K562 (cell line): ENCODE results near the gene EIF4E. TPM values are rescaled to one million over a fixed set of nuclear protein-coding genes. Genes with fewer than 3 reads are reported as not detected.

Experiments
- BRCA1 ChIP-seq, 2 experiments: fragments of 450-650 bp in 1 of 2; sonication (generic) in 1 of 2; formaldehyde crosslinking in 1 of 2; IDR thresholded peaks; 2 replicates each; pipeline versions ENCODE4 v1.5.0 to v1.6.1; 2017 to 2020; ENCODE audit warnings: mild to moderate bottlenecking in 1 of 2, missing genetic modification reagents in 1 of 2
- CBFA2T3 ChIP-seq: fragments of 450-650 bp; IDR thresholded peaks from 2 replicates; pipeline ENCODE4 v1.6.1; 2017
- CC2D1A ChIP-seq: fragments of 450-650 bp; IDR thresholded peaks from 2 replicates; pipeline ENCODE4 v1.6.1; 2017; ENCODE audit warnings: mild to moderate bottlenecking
- CCNT2 ChIP-seq: IDR thresholded peaks from 2 replicates; pipeline ENCODE4 v1.6.1; 2011; ENCODE audit warnings: borderline replicate concordance, low read depth, mild to moderate bottlenecking, moderate library complexity, mixed read lengths, low read length; ENCODE audit not compliant: insufficient read length; ENCODE audit errors: extremely low read depth
- DNMT1 ChIP-seq: fragments of 450-650 bp; IDR thresholded peaks from 2 replicates; pipeline ENCODE4 v1.6.1; 2016; ENCODE audit warnings: antibody characterized with exemption, mild to moderate bottlenecking
- KLF10 ChIP-seq: fragments of 250-450 bp; sonication (Bioruptor Pico); IDR thresholded peaks from 2 replicates; pipeline ENCODE4 v1.6.1; 2021; ENCODE audit warnings: matching md5 sums
- LEF1 ChIP-seq: fragments of 450-650 bp; IDR thresholded peaks from 2 replicates; pipeline ENCODE4 v1.6.1; 2016; ENCODE audit warnings: mild to moderate bottlenecking
- MAZ ChIP-seq, 2 experiments: fragments of 450-650 bp in 1 of 2; sonication (generic) in 1 of 2; formaldehyde crosslinking; IDR thresholded peaks in 1 of 2; conservative IDR thresholded peaks in 1 of 2; 2 replicates each; pipeline versions ENCODE4 v1.4.0 to v1.5.0; 2020; ENCODE audit warnings: mild to moderate bottlenecking in 1 of 2, missing genetic modification reagents in 1 of 2
- MIER1 ChIP-seq: fragments of 450-650 bp; IDR thresholded peaks from 2 replicates; pipeline ENCODE4 v1.6.1; 2016; ENCODE audit warnings: antibody characterized with exemption, mild to moderate bottlenecking, low read depth
- MTA3 ChIP-seq: fragments of 450-650 bp; formaldehyde crosslinking; IDR thresholded peaks from 2 replicates; pipeline ENCODE4 v1.6.1; 2017; ENCODE audit warnings: mild to moderate bottlenecking, borderline replicate concordance
- OTX1 ChIP-seq: fragments of 450-650 bp; formaldehyde crosslinking; IDR thresholded peaks from 2 replicates; pipeline ENCODE4 v1.4.0; 2022; ENCODE audit warnings: mild to moderate bottlenecking
- RBFOX2 ChIP-seq: fragments of 200-400 bp; formaldehyde crosslinking; IDR thresholded peaks from 2 replicates; pipeline ENCODE4 v1.6.1; 2017; ENCODE audit warnings: low read depth, mild to moderate bottlenecking, low read length, moderate library complexity
- SP2 ChIP-seq: IDR thresholded peaks from 2 replicates; pipeline ENCODE4 v1.6.1; 2011; ENCODE audit warnings: mild to moderate bottlenecking, low read depth, low read length, moderate library complexity; ENCODE audit not compliant: poor library complexity, severe bottlenecking; ENCODE audit errors: extremely low read depth
- SUPT5H ChIP-seq: fragments of 450-650 bp; IDR thresholded peaks from 2 replicates; pipeline ENCODE4 v1.6.1; 2016
- ZNF224 ChIP-seq: sonication (generic); formaldehyde crosslinking; IDR thresholded peaks from 2 replicates; pipeline ENCODE4 v1.8.0; 2022; ENCODE audit warnings: mild to moderate bottlenecking, missing genetic modification reagents
- ZNF24 ChIP-seq: fragments of 450-650 bp; IDR thresholded peaks from 2 replicates; pipeline ENCODE4 v1.6.1; 2016
- ZNF282 ChIP-seq: sonication (generic); formaldehyde crosslinking; IDR thresholded peaks from 2 replicates; pipeline ENCODE4 v1.8.1; 2023; ENCODE audit warnings: missing genetic modification reagents
- ZNF589 ChIP-seq: fragments of 200-800 bp; sonication (Bioruptor generic); IDR thresholded peaks from 2 replicates; pipeline ENCODE4 v1.6.1; 2016; ENCODE audit warnings: low read depth, missing genetic modification characterization, missing compliant biosample characterization
- ZNF75A ChIP-seq: fragments of 450-650 bp; formaldehyde crosslinking; IDR thresholded peaks from 2 replicates; pipeline ENCODE4 v1.4.0; 2020; ENCODE audit warnings: mild to moderate bottlenecking
- ZNF778 ChIP-seq: fragments of 450-650 bp; formaldehyde crosslinking; IDR thresholded peaks from 2 replicates; pipeline ENCODE4 v1.4.0; 2020; ENCODE audit warnings: mild to moderate bottlenecking, moderate library complexity
- polyA plus RNA-seq, 8 experiments: library from polyadenylated mRNA; depleted of rRNA in 4 of 8; stranded (reverse) in 5 of 8; unstranded in 3 of 8; fragments of >200 nt; fragmentation: Nextera tagmentation in 2 of 8; fragmentation: Illumina TruSeq in 1 of 8; extraction: Ambion mirVana in 2 of 8; extraction: Trizol in 1 of 8; gene quantifications; 2 replicates each; pipeline versions ENCODE4 v1.2.1 to v1.2.3, GENCODE V29; 2011 to 2014; ENCODE audit warnings: inconsistent platforms in 1 of 8, missing spikeins in 1 of 8
- total RNA-seq, 7 experiments: library from RNA; depleted of rRNA in 6 of 7; stranded (reverse); fragments of >200 nt in 6 of 7; fragmentation: Illumina TruSeq in 2 of 7; extraction: Trizol in 2 of 7; gene quantifications; 2 replicates each; pipeline versions ENCODE4 v1.2.1 to v1.2.3, GENCODE V29; 2011 to 2021; ENCODE audit warnings: low replicate concordance in 1 of 7
- TF ChIP-seq, protein P1 (sequence below), 3 experiments: fragments of 200-800 bp in 1 of 3; fragments of 250-450 bp in 1 of 3; fragments of 450-650 bp in 1 of 3; sonication (Bioruptor Pico) in 1 of 3; sonication (Bioruptor generic) in 1 of 3; formaldehyde crosslinking in 1 of 3; IDR thresholded peaks; 2 replicates each; pipeline versions ENCODE4 v1.6.1 to v1.8.0; 2016 to 2022; ENCODE audit warnings: mild to moderate bottlenecking in 2 of 3, missing genetic modification characterization in 2 of 3, missing compliant biosample characterization in 1 of 3, moderate library complexity in 1 of 3
- TF ChIP-seq, protein P2 (sequence below): sonication (generic); formaldehyde crosslinking; IDR thresholded peaks from 2 replicates; pipeline ENCODE4 v1.9.0; 2022; ENCODE audit warnings: mild to moderate bottlenecking, missing genetic modification reagents
- TF ChIP-seq, protein P3 (sequence below): conservative IDR thresholded peaks from 2 replicates; pipeline ENCODE4 v1.6.1; 2011; ENCODE audit warnings: low read depth, mild to moderate bottlenecking, low read length; ENCODE audit not compliant: control insufficient read depth

The EIF4E gene
- total and polyA plus RNA-seq, 9 of the 15 experiments (the other 6 are each of a cell fraction or from before 2014, with no cell fraction given): 164 to 489 (median 179) TPM

DNA sequence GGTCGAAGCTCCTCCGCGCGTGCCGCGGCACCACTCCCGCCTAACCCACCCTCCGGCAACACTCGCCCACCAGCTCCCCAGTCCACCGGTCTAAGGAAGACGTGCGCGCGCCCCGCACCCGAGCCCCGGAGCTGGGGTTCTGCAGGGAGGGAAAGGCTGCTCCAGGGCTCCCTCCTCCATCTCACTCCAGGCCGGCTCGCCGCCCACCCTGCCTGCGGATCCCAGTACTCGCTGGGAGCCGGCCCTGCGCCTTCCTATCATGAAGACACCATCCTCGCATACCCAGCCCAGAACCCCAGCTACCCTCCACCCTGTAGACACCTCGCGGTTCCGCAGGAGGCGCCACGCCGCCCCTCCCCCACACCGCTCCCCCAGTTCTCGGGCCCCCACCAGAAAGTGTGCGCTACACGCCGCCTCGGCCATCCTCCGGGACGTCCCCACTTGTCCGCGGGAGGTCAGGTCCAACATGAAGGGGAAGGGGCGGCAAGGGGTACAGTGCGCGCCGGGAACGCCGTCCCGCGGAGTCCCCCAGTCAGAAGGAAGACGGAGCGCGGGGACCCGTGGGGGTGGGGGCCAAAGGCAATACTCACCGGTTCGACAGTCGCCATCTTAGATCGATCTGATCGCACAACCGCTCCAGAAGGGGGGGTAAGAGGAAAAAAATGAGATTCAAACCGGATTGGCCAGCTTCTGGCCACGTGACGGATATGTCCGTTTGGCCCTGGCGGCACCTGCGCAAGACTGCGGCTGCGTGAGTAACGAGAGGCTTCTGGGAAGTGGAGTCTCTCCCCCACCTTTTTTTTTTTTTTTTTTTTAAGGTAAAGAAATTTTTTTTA, at the start of gene EIF4E (continued):
- TF ChIP-seq ZNF282 (0 out of 2 replicates have a peak, but pooled peaks have one; percentile 55), BRCA1 (IDR thresholded peaks at IDR 0.05) (no peak), BRCA1 (CRISPR knock-in tag; IDR thresholded peaks at IDR 0.05) (no peak), RBFOX2 (peak; percentile 93), CCNT2 (peak; percentile 48), MTA3 (peak; percentile 65; the same call in 1 of the 2 replicates), MIER1 (peak; percentile 48; the same call in 1 of the 2 replicates), ZNF589 (CRISPR knock-in tag) (no peak), LEF1 (peak; percentile 33), CC2D1A (peak; percentile 92), MAZ (CRISPR knock-in tag; conservative IDR thresholded peaks at IDR 0.05 in 1 of 2, IDR thresholded peaks at IDR 0.05 in 1 of 2) (peak; percentile 91 to 98), SP2 (no peak), ZNF24 (no peak), OTX1 (0 out of 2 replicates have a peak, but pooled peaks have one; percentile 49), ZNF224 (CRISPR knock-in tag) (no peak), ZNF75A (CRISPR knock-in tag) (no peak), KLF10 (no peak), SUPT5H (peak; percentile 90), CBFA2T3 (peak; percentile 9; the same call in 1 of the 2 replicates), ZNF778 (CRISPR knock-in tag) (no peak), DNMT1 (no peak)
- TF ChIP-seq, protein P1, sequence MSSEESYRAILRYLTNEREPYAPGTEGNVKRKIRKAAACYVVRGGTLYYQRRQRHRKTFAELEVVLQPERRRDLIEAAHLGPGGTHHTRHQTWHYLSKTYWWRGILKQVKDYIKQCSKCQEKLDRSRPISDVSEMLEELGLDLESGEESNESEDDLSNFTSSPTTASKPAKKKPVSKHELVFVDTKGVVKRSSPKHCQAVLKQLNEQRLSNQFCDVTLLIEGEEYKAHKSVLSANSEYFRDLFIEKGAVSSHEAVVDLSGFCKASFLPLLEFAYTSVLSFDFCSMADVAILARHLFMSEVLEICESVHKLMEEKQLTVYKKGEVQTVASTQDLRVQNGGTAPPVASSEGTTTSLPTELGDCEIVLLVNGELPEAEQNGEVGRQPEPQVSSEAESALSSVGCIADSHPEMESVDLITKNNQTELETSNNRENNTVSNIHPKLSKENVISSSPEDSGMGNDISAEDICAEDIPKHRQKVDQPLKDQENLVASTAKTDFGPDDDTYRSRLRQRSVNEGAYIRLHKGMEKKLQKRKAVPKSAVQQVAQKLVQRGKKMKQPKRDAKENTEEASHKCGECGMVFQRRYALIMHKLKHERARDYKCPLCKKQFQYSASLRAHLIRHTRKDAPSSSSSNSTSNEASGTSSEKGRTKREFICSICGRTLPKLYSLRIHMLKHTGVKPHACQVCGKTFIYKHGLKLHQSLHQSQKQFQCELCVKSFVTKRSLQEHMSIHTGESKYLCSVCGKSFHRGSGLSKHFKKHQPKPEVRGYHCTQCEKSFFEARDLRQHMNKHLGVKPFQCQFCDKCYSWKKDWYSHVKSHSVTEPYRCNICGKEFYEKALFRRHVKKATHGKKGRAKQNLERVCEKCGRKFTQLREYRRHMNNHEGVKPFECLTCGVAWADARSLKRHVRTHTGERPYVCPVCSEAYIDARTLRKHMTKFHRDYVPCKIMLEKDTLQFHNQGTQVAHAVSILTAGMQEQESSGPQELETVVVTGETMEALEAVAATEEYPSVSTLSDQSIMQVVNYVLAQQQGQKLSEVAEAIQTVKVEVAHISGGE (CRISPR knock-in tag; IDR thresholded peaks at IDR 0.05): peak in 1 of 3 experiments; percentile 20; a peak in 1 of 6 replicates
- TF ChIP-seq, protein P2, sequence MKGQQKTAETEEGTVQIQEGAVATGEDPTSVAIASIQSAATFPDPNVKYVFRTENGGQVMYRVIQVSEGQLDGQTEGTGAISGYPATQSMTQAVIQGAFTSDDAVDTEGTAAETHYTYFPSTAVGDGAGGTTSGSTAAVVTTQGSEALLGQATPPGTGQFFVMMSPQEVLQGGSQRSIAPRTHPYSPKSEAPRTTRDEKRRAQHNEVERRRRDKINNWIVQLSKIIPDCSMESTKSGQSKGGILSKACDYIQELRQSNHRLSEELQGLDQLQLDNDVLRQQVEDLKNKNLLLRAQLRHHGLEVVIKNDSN (CRISPR knock-in tag): peak; percentile 98
- TF ChIP-seq, protein P3, sequence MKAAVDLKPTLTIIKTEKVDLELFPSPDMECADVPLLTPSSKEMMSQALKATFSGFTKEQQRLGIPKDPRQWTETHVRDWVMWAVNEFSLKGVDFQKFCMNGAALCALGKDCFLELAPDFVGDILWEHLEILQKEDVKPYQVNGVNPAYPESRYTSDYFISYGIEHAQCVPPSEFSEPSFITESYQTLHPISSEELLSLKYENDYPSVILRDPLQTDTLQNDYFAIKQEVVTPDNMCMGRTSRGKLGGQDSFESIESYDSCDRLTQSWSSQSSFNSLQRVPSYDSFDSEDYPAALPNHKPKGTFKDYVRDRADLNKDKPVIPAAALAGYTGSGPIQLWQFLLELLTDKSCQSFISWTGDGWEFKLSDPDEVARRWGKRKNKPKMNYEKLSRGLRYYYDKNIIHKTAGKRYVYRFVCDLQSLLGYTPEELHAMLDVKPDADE: peak; percentile 81
